ENCODE results near the gene CIC.

The CIC gene

GRCh38 chr19:42268704-42269477 is at the start of gene CIC:
CIC (plus strand) TSS chr19:42269252; CDS start chr19:42271784, 2,532 bp downstream.
- TF ChIP-seq CTCF (IDR thresholded peaks at IDR 0.05; ENCODE audit: low read depth, low read length) (no peak), EZH2phosphoT487 (IDR thresholded peaks at IDR 0.05; ENCODE audit: low read depth) (no peak)
- Histone ChIP-seq H3K4me3 (ENCODE audit: low read length) (peak within 1 kb of the TSS; percentile 81), H3K4me1 (ENCODE audit: low read length) (peaks cover 20% of the 10 kb centered on the region), H3K27me3 (ENCODE audit: low read depth, low read length) (no peaks in the 10 kb centered on the region), H3K9me3 (ENCODE audit: insufficient read depth, low read length) (no peaks in the 10 kb centered on the region), H3K36me3 (replicated peaks; ENCODE audit: low read depth, low read length) (peaks cover 4% of the 10 kb centered on the region), H3K4me2 (ENCODE audit: low read length) (peak within 1 kb of the TSS; percentile 98), H3K79me2 (ENCODE audit: low read length) (peaks cover 25% of the 10 kb centered on the region), H2AFZ (ENCODE audit: low read depth, low read length) (peak within 1 kb of the TSS; percentile 90), H4K20me1 (ENCODE audit: insufficient read depth, low read length) (no peaks in the 10 kb centered on the region), H3K27ac (ENCODE audit: low read length) (peak within 1 kb of the TSS; percentile 88), H3K9ac (ENCODE audit: low read length) (peak within 1 kb of the TSS; percentile 95)

DNA sequence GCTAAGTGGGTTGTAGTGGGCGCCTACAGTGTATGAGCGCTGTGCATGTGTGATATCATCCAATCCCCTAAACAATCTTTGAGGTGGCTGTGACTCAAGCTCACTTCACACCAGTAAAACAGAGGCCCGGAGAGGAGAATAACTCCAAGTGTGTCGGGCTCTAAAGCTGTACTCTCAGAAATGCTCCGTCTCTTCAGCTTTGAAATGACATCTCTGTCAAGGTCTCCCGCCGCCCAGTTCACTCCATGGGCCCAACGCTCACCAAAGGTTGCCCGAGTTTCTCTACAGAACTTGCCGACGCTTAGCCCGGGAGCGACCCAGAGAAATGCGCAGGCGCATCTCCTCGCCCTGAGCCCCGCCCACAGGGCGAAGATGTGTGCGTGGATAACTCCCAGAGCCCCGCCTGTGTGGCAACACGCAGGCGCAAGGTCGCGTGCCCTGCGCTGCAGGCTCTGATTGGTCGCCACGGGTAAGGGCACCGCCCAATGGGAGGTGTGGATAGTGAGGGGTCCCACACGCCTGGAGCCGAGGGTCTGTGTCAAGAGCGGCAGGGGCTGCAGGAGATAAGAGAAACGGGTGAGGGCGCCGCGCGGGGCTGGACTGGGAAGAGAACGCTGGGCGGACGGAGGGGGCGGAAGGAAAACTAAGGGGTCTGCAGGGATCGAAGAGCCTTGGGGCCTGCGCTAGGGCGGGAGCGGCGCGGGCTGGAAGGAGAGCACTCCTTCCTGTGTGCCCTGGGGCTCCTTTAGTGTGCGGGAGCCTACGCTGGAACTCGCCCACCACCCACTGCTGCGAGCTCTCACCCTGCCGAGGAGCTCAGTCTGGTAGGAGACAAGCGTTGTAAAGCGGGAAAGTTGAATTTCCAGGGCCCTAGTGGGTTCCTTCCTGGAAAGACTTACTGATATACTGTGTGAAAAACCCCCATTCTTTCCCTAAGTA is 49.0 kb upstream of the CIC start, which contains the start of gene ZNF526:
TSS of gene ZNF526 (plus strand) at position 501 of the 939 bp plus-strand sequence. CDS start 4,092 bp downstream, outside the sequence.
- peaks cover 76% of the 10 kb centered on the region for H3K79me2 ChIP-seq (ENCODE audit: low read length)
- TF ChIP-seq CTCF (IDR thresholded peaks at IDR 0.05; ENCODE audit: low read depth, low read length) = no peak
- TF ChIP-seq EZH2phosphoT487 (IDR thresholded peaks at IDR 0.05; ENCODE audit: low read depth) = no peak
- peak within 1 kb of the TSS; percentile 90 for H3K4me3 ChIP-seq (ENCODE audit: low read length)
- no peaks in the 10 kb centered on the region for H3K9me3 ChIP-seq (ENCODE audit: insufficient read depth, low read length)
- peak within 1 kb of the TSS; percentile 88 for H3K9ac ChIP-seq (ENCODE audit: low read length)
- H2AFZ ChIP-seq (ENCODE audit: low read depth, low read length) = peak within 1 kb of the TSS; percentile 9
- no peaks in the 10 kb centered on the region for H3K27me3 ChIP-seq (ENCODE audit: low read depth, low read length)
- H3K27ac ChIP-seq (ENCODE audit: low read length) = peak within 1 kb of the TSS; percentile 75
- H3K4me1 ChIP-seq (ENCODE audit: low read length) = peaks cover 27% of the 10 kb centered on the region
- peak within 1 kb of the TSS; percentile 99 for H3K4me2 ChIP-seq (ENCODE audit: low read length)
- H3K36me3 ChIP-seq (replicated peaks; ENCODE audit: low read depth, low read length) = peaks cover 25% of the 10 kb centered on the region
- peaks cover 22% of the 10 kb centered on the region; the same call in 1 of the 2 replicates for H4K20me1 ChIP-seq (ENCODE audit: insufficient read depth, low read length)

DNA sequence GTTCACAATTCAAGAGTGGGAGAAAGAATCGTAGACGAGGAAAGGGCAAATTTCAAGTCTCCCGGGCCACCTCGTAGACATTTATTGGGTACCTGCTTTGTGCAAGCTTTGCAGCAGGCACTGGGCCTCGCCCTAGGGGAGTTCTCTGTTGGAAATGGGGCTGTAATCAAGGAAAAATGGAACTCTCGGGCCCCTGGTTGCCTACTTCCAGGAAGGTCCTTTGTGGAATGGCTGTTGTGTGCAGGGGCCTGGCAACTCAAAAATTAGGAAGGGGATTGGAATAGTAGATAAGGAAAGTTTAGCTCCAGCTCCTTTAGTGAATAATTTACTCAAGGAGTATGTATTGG is 48.3 kb upstream of the CIC start:
- H4K20me1 ChIP-seq (ENCODE audit: insufficient read depth, low read length) = peaks cover 16% of the 10 kb centered on the region; the same call in 1 of the 2 replicates
- peaks cover 27% of the 10 kb centered on the region for H3K36me3 ChIP-seq (replicated peaks; ENCODE audit: low read depth, low read length)
- H3K27me3 ChIP-seq (ENCODE audit: low read depth, low read length) = no peaks in the 10 kb centered on the region
- peak overlapping the region; percentile 90 for H3K4me3 ChIP-seq (ENCODE audit: low read length)
- H3K4me1 ChIP-seq (ENCODE audit: low read length) = peaks cover 25% of the 10 kb centered on the region
- peak overlapping the region; percentile 88 for H3K9ac ChIP-seq (ENCODE audit: low read length)
- H3K9me3 ChIP-seq (ENCODE audit: insufficient read depth, low read length) = no peaks in the 10 kb centered on the region
- peak overlapping the region; percentile 54 for H3K27ac ChIP-seq (ENCODE audit: low read length)
- peak overlapping the region; percentile 99 for H3K4me2 ChIP-seq (ENCODE audit: low read length)
- peak overlapping the region; percentile 9; the same call in 1 of the 2 replicates for H2AFZ ChIP-seq (ENCODE audit: low read depth, low read length)
- peaks cover 75% of the 10 kb centered on the region for H3K79me2 ChIP-seq (ENCODE audit: low read length)
- no peak for TF ChIP-seq EZH2phosphoT487 (IDR thresholded peaks at IDR 0.05; ENCODE audit: low read depth)
- TF ChIP-seq CTCF (IDR thresholded peaks at IDR 0.05; ENCODE audit: low read depth, low read length) = no peak

All from OCI-LY3 (cell line).